Measurements from ENCODE around the gene CXCL9. TPM values are rescaled to one million over a fixed set of nuclear protein-coding genes. Genes with fewer than 3 reads are reported as not detected.

The CXCL9 gene
- total RNA-seq, 1 donor from 2014 or later, result 1.4 TPM

DNA sequence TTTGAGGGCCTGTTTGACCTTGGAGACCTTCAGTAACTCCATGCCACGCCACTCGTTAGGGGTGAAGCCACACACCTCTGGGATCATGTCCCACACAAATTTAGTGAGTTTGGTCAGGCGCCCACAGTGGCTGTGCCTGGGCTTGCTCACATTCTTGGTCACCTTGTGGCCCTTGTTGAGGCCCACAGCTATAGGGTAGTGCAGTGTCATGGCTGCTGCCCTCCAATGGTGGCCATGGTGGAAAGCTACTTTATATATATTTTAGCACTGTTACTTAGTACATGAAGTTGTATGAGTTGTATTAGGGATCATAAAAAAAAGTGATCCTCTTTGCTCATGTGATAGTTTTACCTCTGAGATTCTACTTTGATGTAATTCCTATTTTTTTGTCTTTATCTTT is 29.5 kb upstream of the CXCL9 start:
- intact Hi-C loops (cut with DNase I), result no loop called here
- Histone ChIP-seq H3K4me1 (no peaks in the 10 kb centered on the region), H3K27ac (no peak overlapping the region), H3K4me3 (no peak overlapping the region), H3K36me3 (no peaks in the 10 kb centered on the region), H3K27me3 (no peaks in the 10 kb centered on the region), H3K9me3 (no peaks in the 10 kb centered on the region)
- ATAC-seq (no peak), DNase-seq (no peak)
- TF ChIP-seq, protein P1, sequence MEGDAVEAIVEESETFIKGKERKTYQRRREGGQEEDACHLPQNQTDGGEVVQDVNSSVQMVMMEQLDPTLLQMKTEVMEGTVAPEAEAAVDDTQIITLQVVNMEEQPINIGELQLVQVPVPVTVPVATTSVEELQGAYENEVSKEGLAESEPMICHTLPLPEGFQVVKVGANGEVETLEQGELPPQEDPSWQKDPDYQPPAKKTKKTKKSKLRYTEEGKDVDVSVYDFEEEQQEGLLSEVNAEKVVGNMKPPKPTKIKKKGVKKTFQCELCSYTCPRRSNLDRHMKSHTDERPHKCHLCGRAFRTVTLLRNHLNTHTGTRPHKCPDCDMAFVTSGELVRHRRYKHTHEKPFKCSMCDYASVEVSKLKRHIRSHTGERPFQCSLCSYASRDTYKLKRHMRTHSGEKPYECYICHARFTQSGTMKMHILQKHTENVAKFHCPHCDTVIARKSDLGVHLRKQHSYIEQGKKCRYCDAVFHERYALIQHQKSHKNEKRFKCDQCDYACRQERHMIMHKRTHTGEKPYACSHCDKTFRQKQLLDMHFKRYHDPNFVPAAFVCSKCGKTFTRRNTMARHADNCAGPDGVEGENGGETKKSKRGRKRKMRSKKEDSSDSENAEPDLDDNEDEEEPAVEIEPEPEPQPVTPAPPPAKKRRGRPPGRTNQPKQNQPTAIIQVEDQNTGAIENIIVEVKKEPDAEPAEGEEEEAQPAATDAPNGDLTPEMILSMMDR (IDR thresholded peaks at IDR 0.05), result no peak

DNA sequence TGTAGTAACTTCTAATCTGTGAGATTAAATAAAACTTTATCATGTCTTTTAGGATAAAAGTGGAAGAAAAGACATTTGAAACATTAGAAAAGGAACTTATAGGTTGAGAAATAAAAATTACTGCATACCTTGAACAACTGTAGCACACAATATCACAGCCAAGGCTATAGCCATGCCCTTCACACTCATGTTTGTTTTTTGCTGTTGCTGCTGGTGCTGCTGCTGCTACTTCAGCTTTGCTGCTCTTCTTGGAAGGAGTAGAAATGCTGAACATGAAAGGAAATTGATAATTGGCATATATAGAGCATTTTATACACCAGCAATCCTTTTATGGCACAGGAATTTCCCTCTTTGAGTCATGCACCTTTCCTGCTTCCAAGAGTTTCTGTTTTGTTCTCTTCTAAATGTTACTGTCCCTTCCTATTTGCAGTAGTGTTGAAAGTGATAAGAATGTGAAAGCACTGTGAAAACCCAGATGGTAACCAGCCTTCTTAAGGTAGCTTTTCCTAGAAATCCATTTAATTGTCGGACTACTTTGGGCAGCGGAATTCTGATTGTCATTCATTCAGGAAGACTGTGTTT is 28.6 kb upstream of the CXCL9 start, which contains the start of gene CXCL11:
TSS of gene CXCL11 (minus strand) at position 272 of the 582 bp plus-strand sequence. CDS start at position 189, 83 bp downstream.
- H3K36me3 ChIP-seq, result no peaks in the 10 kb centered on the region
- no peaks in the 10 kb centered on the region for H3K4me1 ChIP-seq
- DNase-seq (no peak), ATAC-seq (no peak)
- intact Hi-C loops (cut with DNase I), result no loop called here
- H3K27ac ChIP-seq, result no peak within 1 kb of the TSS
- no peak within 1 kb of the TSS for H3K4me3 ChIP-seq
- no peaks in the 10 kb centered on the region for H3K27me3 ChIP-seq
- TF ChIP-seq, protein P1 (IDR thresholded peaks at IDR 0.05), result no peak
- no peaks in the 10 kb centered on the region for H3K9me3 ChIP-seq

DNA sequence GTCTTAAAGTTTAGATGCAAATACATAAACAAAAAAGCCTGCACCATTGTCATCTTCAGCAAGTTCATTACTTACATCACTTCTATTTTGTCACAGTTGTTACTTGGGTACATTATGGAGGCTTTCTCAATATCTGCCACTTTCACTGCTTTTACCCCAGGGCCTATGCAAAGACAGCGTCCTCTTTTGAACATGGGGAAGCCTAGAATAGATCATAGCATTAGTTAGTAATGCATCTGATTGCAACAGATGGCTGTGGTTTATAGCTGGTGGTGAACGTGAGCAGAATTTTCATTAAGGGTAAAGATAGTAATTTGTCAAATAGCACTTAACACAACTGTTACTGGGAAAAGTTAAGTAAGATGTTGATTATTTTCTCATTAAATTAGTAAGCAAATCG is 27.8 kb upstream of the CXCL9 start:
- H3K27ac ChIP-seq, result no peak overlapping the region
- no peak overlapping the region for H3K4me3 ChIP-seq
- intact Hi-C loops (cut with DNase I), result no loop called here
- no peaks in the 10 kb centered on the region for H3K36me3 ChIP-seq
- H3K27me3 ChIP-seq, result no peaks in the 10 kb centered on the region
- TF ChIP-seq, protein P1 (IDR thresholded peaks at IDR 0.05), result no peak
- no peaks in the 10 kb centered on the region for H3K9me3 ChIP-seq
- DNase-seq (no peak), ATAC-seq (peak; percentile 69)
- no peaks in the 10 kb centered on the region for H3K4me1 ChIP-seq

DNA sequence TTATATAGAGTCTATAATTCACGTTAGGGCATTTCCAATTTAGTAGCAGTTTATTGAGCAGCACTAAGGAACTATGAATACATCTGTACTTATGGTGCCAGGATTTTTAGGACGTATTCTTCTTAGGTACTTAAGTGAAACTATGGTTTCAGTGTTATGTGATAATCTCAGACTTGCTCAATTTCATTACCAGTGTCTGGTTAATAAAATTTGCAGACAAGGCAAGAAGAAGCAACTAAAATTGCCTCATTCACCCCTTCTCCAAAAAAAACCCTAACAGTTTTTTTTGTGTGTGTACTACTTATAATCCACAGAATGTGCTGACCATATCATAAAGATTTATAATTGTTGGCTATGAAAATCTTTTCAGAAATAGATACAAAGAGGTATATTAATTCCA is 22.0 kb upstream of the CXCL9 start:
- DNase-seq (no peak), ATAC-seq (no peak)
- Histone ChIP-seq H3K27me3 (no peaks in the 10 kb centered on the region), H3K4me1 (no peaks in the 10 kb centered on the region), H3K27ac (no peak overlapping the region), H3K36me3 (no peaks in the 10 kb centered on the region), H3K9me3 (no peaks in the 10 kb centered on the region), H3K4me3 (no peak overlapping the region)
- intact Hi-C loops (cut with DNase I), result no loop called here
- TF ChIP-seq, protein P1 (IDR thresholded peaks at IDR 0.05), result no peak

DNA sequence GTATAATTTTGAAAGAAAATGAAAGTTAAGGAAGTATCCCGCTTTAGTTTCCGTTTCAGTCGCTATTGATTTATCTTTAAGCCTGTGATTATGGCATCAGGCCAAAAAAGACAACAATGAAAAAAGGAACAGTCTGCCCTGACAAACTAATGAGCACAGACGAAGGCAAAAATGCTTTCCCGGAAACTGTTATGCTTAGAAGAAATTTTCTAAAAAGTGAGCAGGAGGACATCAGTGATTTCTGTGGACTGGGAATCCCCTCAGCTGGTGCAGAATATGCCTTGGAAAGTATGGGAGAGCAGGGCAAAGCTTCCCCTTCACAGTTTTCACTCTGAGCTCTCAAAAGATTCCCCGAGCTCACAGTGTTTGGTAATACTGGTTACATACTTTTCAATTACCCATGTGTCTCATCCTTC is 21.0 kb upstream of the CXCL9 start:
- peak overlapping the region; percentile 32 for H3K4me3 ChIP-seq

More for the DNA sequence above, 21.0 kb upstream of the CXCL9 start:
- H3K27me3 ChIP-seq, result no peaks in the 10 kb centered on the region
- DNase-seq, result no peak
- H3K9me3 ChIP-seq, result no peaks in the 10 kb centered on the region
- peak overlapping the region; percentile 53 for H3K27ac ChIP-seq
- intact Hi-C loops (cut with DNase I), result no loop called here
- H3K36me3 ChIP-seq, result no peaks in the 10 kb centered on the region
- no peaks in the 10 kb centered on the region for H3K4me1 ChIP-seq
- ATAC-seq, result peak; percentile 47
- TF ChIP-seq, protein P1 (IDR thresholded peaks at IDR 0.05), result no peak

All from upper lobe of right lung (tissue), 1 donor.